DMS 273 (cell line): Measurements from ENCODE around the gene LHFPL6.

Experiments used
- DNase-seq: peaks from one replicate; lab custom pipeline; 2025; ENCODE audit not compliant: unreplicated experiment; lab: John Stamatoyannopoulos, UW

Gene LHFPL6

DNA sequence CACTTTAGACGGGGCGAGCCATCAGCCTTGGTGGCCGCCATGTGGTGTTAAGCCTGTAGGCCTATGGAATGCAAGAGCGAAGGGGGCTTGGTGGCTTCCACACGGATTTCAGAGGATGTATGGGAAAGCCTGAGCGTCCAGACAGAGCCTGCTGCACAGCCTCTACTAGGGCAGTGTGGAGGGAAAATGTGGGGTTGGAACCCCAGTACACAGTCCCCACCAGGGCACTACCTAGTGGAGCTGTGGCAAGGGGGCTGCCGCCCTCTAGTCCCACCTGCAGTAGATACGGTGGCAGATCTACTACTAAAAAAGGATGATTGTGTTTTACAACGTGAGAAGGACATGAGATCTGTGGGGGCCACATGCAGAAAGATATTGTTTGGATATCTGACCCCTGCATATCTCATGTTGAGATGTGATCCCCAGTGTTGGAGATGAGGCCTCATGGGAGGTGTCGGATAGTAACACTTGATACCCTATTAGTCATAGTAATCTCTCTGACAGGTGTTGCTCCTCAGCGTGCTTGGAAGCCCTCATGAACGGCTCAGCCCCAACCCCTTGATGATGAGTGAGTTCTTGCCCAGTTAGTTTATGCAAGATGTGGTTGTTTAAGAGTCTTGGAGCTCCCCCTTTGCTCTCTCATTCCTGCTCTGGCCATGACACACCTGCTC lies 45.6 kb downstream of the LHFPL6 start:
- peak; percentile 11 for DNase-seq

DNA sequence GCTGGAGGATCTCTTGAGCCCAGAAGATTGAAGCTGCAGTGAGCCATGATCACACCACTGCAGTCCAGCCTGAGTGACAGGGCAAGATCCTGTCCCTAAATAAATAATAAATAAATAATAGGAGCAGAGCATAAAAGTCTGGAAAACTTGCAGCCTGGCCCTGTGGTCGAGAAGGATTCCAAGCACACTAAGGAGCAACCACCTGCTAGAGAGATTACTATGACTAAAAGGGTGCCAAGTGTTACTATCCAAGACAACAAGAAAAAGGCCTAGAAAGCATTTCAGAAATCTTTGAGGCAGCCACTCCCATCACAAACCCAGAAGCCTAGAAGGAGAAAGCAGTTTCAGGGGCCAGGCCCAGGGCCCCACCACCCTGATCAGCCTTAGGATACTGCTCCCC lies 46.1 kb downstream of the LHFPL6 start:
- DNase-seq: no peak

DNA sequence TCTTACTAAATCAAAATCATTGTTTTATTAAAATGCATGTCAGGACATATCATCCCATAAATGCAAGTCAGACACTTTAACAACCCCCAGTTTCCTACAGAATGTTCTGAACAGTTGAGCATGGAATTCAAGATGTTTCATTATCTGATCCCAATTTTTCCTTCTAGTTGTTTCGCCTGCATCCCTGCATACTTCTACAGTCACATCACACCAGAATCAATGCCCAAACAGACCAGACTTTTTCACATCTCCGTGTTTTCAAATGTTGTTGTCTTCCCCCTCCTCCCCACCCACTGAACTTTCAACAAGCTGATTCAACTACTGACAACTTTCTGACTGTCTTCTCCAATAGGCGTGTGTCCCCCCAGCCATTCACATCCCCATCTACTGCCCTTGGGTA lies 48.6 kb downstream of the LHFPL6 start:
- DNase-seq: no peak

DNA sequence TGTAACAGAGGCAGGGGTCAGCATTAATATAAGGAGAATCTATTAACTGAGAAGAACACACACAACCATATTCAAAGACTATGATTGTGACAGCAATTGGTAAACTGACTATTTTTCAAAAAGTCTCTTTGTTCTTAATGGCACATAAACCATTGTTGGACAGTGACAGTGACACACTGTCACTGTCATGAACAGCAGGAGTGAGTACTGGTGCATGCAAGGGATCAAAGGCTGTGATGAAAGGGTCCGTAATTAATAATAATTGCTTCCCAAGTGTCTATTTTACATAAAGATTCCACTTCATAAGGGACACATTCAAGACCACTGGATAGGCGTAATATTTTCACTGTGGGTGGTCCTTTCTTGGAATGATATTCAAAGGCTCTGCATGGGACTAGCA lies 50.7 kb downstream of the LHFPL6 start:
- no peak for DNase-seq

DNA sequence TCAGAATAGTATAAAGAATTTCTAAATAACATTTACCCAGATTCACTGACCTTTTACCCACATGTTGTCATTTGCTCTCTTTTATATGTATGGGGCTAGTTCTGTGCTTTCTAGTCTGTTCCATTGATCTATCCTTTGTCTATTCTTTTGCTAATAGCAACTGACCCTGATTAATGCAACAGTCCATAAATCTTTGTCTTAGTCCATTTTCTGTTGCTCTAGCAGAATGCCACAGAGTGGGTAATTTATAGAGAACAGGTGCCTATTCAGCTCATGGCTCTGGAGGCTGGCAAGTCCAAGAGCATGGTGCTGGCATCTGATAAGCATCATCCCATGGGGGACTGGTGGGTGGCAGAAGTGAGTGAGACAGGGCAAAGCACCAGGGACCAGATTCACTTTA lies 52.1 kb downstream of the LHFPL6 start:
- no peak for DNase-seq

DNA sequence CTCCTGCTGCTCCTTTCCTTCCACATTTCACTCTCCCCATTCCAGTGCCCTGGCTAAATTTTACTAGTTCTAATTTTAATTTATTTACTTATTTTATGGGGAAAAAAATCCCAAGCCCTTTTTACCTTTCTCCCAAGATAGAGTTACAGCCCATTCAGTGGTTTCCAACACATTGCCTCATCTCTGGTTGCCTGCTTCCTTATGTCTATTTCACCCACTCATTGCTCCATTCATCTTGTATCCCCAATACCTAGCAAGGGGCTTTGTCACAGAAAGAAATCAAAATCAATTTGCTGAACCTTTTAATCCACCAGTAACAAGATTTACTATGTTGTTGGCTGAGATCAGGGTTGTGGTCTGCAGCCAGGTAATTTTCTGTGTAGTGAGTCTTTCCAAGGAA lies 55.9 kb downstream of the LHFPL6 start:
- no peak for DNase-seq

DNA sequence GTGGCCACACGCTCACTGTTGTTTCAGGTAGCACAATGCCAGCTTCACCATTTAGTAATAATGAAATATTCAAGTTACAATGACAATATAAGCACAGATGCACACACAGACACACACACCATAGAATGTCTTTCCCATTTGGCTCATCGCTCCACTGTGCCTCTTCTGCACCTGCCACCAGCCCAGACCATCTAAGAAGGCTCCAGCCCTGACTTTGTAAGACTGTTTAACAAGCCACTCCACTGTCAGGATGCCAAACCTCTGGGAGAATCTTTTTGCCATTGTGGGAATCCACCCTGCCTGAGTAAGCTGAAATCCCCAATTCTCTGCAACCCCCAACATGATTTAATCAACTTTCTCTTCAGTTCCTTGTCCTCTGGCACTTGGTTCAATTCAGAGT lies 60.6 kb downstream of the LHFPL6 start:
- DNase-seq: peak; percentile 13

DNA sequence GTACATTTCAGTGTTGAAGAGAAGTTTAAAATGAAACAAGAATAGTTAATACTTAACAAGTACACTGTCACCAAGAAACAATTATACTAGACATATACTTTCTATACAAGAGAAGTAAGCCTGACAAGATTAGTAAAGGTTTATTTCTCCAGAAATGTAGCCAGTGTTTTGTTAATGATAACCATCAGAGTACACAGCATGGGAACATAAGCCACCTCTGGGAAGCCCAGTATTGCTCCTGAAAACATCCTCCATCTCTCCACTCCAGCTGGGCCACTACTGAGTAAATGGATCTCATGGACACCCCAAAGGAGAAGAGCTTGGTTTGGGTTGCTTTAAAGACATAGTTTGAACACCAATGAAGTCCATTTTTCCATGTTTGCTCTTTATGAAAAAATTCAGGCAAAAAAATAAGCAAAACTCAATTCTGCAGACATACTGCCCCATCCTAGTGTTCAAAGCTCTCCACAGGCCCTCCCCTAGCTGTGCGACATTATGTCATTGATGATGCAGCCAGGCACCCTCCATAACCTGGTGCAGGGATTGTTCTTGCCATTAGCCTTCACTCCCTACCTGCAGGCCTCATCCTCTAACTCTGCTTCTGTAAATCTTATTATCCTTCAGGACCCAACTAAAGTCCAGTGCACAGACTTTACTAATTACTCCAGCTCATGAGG lies 61.9 kb downstream of the LHFPL6 start:
- peak; percentile 12 for DNase-seq

DNA sequence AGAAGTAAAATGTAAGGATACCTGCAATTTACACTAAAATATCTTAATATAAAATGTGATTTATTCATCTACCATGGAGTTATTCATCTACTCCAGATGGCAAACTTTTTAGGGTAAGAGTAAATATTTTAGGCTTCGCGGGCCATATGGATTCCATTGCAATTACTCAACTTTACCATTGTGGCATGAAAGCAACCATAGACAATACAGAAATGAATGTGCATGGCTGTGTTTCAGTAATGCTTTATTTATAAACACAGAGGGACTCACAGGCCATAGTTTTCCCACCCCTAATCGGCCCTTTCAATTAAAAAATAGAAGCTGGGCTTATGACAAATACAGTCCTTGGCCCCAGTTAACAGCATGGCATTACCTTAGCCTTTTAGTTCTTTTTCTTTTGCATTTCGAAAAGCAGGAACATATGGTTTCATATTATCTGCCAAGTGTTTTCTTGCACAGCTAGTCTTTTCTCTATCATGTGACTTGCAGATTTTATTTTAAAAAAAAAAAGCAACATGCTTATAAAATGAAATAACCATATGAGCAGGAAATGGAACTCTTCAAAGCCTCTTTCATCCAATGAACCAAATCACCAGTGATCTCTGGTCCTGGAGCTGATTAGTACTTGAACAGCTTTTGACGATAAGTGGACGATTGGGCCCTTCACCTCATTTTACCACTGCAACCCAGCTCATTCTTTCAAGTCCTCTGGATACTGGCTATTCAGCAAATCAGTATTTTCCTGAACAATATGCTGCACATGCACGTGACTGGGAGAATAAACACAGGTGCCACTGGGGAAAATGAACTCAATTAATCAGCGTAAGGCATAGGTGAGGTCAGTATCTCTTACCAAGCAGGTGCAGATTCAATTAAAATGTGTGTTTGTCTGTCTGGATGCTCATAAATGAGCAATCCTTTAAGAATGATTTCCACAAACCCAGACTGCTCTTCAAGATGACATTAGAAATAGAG lies 63.9 kb downstream of the LHFPL6 start:
- peak; percentile 53 for DNase-seq

DNA sequence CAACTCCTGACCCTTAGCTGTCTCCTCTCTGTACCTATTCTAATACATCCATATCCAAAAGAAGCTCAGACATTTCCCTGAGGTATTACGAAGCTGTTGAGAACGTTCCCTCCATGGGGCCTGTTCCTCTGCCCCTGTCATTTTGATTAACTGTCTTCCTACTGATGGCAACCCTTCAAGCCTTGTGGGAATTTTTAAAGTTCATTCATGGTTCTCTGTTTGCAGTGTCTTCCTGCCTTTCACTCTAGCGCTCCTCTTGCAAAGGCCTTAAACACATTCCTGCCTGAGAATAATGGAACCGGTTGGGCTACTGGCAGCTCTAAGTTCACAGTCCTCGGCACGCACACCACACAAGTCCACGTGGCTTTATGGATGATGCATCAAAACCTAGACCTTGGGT lies 66.1 kb downstream of the LHFPL6 start:
- no peak for DNase-seq

DNA sequence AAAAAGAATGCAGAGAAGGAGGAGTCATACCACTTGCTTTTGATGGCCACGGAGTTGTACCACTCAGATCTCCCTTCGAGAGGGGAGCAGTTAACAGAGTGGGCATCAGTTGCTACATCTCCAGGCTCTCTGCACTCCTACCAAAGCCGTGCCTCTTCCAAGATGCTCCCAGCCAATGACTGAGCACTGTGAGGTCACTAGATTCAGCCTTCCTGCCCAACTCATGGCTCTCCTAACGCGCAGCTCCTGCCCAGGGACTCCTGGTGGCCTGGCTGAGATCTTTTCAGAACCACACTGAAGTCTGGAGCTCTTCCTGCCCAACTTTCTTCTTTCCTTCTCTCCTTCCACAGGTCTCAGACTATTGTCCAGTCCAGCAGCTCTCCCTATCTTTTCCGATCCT lies 66.7 kb downstream of the LHFPL6 start:
- no peak for DNase-seq

DNA sequence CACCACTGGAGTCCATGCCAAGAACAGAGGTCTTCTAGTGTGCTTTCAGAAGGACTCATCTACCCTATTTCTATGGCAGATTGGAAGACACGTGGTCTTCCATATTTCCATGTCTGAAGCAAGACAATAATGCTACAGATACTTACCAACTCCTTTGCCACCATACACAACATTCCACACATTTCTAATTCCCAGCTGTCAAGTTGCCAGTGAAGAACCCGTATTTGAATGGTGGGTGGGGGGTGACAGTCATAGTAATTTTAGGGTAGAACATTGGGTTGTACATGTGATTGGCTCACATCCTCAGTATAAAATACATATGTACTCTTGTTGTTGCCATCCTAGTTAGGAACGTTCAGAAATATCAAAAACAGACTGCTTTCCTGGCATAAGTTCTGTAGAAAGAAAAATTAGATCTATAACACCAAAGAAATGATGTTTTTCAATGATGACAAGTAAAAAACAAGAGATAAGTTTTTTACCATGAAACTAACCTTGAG lies 69.3 kb downstream of the LHFPL6 start:
- DNase-seq: no peak

DNA sequence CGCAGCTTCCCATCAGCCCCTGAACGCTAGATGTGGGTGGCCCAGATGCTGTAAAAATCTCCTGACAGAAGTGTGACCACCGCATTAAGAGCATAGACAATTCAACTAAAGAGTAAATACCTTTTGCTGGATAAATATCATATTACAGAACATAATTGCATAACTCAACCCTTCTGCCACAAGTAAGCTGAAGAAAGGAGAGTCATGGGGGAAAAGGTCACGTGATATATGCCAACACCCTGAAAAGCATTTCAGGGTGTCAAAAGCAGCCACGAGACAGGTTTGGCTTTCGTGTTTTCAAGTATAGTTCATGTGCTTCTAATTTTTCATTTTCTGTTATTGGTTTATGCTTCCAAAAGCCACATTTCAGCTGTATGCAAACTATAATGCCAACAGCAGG lies 71.3 kb downstream of the LHFPL6 start:
- DNase-seq: no peak

DNA sequence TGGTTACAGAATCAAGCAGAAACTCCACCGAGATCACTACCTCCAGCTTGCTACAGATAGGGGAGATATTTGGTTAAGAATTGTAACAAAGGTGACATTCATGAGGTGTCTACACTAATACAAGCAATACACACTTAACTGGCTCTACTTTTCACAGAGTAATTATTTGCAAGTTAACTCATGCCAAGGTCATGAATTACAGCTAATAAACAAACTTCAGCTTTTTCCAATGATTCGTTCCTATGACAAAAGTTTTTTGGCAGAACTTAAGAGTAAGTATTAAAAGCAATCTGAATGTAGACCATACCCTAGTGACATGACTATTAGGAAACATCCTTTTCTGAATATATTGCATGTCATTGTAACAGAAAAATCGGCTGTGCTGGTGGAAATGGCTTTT lies 72.1 kb downstream of the LHFPL6 start:
- DNase-seq: no peak

DNA sequence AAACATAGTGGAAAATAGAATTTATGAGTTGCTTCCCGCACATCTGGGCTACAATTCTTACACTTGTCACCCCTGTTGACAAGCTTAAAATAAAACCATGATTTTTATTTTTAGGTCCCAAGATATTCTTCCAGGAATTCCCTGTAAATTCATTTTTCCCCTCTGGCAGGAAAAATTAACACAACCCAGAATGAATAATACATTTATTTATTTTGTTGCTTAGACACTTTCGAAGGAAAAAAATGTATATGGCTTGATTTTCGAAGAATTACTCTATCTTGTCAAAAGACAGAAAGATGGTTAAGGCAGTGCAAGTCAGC lies 74.4 kb downstream of the LHFPL6 start:
- no peak for DNase-seq

DNA sequence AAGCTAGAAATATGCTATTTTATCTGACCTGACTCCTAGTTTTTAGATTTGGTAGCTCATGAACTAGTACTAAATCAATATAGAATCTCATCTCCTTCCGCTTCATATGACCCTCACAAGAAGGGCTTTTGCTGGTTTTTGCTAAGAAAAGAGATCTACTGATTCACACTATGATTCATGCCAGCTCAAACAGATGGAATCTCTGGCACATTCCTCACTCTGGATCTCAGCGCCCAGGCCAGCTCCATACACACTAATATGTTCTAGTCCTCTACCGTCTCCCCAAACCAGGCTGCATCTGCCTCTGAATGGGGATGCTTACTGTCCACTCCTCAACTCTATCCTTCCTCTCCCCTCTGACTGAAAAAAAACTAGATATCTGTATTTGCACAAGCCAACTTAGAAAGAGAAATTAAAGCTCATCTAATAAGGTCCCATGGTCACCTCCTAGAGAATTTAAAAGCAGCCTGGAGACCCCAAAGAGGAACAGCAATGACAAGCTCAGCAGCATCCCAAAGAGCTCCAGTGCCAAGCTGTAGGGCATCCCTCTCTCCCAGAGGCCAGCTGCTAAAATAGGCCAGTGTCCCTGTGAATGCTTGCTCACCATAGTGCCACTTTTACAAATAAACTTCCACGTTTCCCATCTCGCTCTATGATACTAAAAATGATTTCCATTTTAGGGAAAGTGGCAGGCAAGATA lies 74.9 kb downstream of the LHFPL6 start:
- peak; percentile 25 for DNase-seq

DNA sequence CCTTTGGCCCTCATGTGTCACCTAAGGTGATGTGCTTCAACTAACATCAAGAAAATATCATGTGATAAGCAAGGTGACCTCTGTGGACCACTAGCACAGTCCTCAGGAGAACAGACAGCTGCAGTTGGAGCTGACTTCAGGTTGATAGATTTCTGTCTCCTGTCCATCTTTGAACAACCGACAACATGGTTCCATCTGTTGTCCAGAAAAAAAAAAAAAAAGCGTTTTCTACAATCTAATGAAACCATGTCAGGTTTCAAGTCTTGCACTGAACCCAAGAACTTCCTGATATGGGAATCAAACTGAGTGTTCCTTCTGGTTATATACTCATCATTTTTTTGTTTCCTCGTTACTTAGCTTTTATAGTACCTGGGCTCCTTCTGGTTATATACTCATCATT lies 75.7 kb downstream of the LHFPL6 start:
- no peak for DNase-seq

DNA sequence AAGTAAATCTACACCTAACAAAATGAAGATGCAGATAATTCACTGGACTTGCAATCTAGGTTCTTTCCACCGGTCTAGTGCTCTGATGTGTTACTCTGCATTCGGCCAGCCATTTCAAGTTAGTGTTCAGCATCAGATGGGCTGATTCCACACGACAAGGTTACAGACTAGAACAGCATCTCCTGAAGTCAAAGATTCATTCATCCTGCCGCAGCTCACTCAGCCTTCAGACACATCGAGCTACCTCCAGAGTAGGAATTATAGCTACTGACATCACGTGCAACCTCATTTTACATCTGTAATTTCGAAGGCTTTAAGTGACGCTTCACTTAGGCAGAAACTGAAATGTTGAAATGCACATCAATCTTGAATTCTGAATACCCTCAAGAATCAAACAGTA lies 76.5 kb downstream of the LHFPL6 start:
- DNase-seq: no peak

DNA sequence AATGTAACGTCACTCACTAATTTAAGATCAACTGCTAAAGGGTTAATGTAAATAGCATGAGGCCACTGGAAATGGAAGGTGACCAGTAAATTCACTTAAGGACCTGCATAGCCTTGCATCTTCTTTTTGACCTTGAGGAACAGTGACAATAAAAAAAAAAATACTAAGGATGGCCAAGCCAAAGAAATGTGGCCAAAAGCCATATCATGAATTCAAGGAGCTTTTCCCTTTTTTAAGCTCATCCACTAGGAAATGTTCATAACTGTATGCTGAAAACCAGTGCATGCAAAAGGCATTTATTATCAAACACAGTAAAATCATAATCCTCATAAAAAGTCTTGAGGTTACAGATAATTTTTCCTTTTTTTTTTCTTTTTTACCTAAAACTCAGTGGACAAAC lies 77.5 kb downstream of the LHFPL6 start:
- no peak for DNase-seq

DNA sequence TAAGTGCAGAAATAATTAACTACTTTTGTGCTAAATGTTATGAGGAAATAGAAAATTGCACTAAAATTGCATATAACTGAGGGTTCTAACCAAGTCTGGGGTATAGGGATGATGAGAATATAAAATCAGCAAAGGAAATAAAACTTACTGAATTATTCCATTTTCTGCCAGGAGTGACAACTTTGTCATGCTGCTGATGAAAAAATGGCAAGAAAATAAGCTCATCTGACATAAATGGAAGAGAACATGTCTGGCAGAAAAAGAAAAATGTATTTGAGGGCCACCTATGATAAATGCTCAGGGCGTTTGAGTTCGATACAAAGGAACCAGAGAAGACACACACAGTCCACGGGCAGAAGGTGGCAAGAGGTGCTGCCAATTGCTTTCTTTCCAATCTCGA lies 78.2 kb downstream of the LHFPL6 start:
- DNase-seq: no peak

DNA sequence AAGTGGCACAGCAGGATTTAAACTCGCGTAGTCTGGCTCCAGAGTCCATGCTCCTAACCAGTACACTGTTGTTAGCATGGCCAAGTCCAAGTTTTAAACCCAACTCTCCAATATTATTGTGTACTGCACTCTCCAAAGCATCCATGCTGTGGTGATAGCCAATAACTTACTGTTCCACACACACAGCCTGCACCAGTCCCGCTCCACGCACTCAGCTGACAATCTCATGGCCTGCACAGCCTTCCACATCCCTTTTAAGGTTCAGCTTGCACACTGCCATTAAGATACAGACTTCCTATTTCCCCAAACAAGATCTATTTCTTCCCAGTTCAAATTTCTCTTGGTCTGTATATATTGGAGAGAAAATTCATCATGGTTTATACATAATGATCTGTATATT lies 80.7 kb downstream of the LHFPL6 start:
- DNase-seq: no peak
